ENCODE results near the gene OLFML2B. TPM values are rescaled to one million over a fixed set of nuclear protein-coding genes. Genes with fewer than 3 reads are reported as not detected.

Gene OLFML2B
- total and polyA plus RNA-seq, 8 donors, result 0.19 to 12.5 (median 0.47) TPM

- intact Hi-C loops (cut with DNase I), result no loop called here
- WGBS, 2 donors, result 81 to 90% methylated on average over 8 of the region's 8 CpGs
- Histone ChIP-seq H3K4me1 (no peaks in the 10 kb centered on the region), H3K27me3 (no peaks in the 10 kb centered on the region), H3K4me3 (no peak overlapping the region), H3K36me3 (peaks cover 0 to 9% (median 0%) of the 10 kb centered on the region in 3 donors), H3K9me3 (no peaks in the 10 kb centered on the region), H3K27ac (no peak overlapping the region)
- peak in 2 of 4 donors; percentile 31 to 44 for ATAC-seq
- FAIRE-seq, result no peak
- no peak for DNase-seq
- TF ChIP-seq CTCF (IDR thresholded peaks at IDR 0.05), result no peak
Measured at GRCh38 chr1:161962091-161962887, 61.4 kb downstream of the OLFML2B start.

- ATAC-seq, result no peak
Measured at GRCh38 chr1:161958425-161958824, 65.2 kb downstream of the OLFML2B start.

GRCh38 chr1:161956930-161957329 is 66.7 kb downstream of the OLFML2B start:
- H3K27me3 ChIP-seq, result no peaks in the 10 kb centered on the region
- TF ChIP-seq CTCF (IDR thresholded peaks at IDR 0.05), result no peak
- no peaks in the 10 kb centered on the region for H3K4me1 ChIP-seq
- DNase-seq (no peak), FAIRE-seq (no peak), ATAC-seq (no peak)
- H3K36me3 ChIP-seq, result peaks cover 0 to 9% (median 0%) of the 10 kb centered on the region in 3 donors
- H3K4me3 ChIP-seq, result no peak overlapping the region
- WGBS, 2 donors, result 84 to 88% methylated on average over 3 of the region's 3 CpGs
- no peak overlapping the region for H3K27ac ChIP-seq
- no peaks in the 10 kb centered on the region for H3K9me3 ChIP-seq
- intact Hi-C loops (cut with DNase I), result no loop called here

More at GRCh38 chr1:161958425-161958824, 65.2 kb downstream of the OLFML2B start:
- no peaks in the 10 kb centered on the region for H3K27me3 ChIP-seq
- H3K4me1 ChIP-seq, result no peaks in the 10 kb centered on the region
- FAIRE-seq, result no peak
- no peak overlapping the region for H3K4me3 ChIP-seq
- peaks cover 0 to 9% (median 0%) of the 10 kb centered on the region in 3 donors for H3K36me3 ChIP-seq
- WGBS, 2 donors, result 80 to 82% methylated on average over 7 of the region's 7 CpGs
- no peak overlapping the region for H3K27ac ChIP-seq
- DNase-seq, result no peak
- no peaks in the 10 kb centered on the region for H3K9me3 ChIP-seq
- intact Hi-C loops (cut with DNase I), result no loop called here
- TF ChIP-seq CTCF (IDR thresholded peaks at IDR 0.05), result no peak

- FAIRE-seq, result no peak
- Histone ChIP-seq H3K27ac (no peak overlapping the region), H3K4me3 (no peak overlapping the region), H3K36me3 (peaks cover 0 to 9% (median 0%) of the 10 kb centered on the region in 3 donors), H3K4me1 (no peaks in the 10 kb centered on the region), H3K27me3 (no peaks in the 10 kb centered on the region), H3K9me3 (no peaks in the 10 kb centered on the region)
- intact Hi-C loops (cut with DNase I), result no loop called here
- peak in 1 of 4 donors; percentile 44 for ATAC-seq
- no peak for DNase-seq
- TF ChIP-seq CTCF (IDR thresholded peaks at IDR 0.05), result no peak
- 91 to 95% methylated on average over 4 of the region's 4 CpGs for WGBS, 2 donors
Measured at GRCh38 chr1:161956097-161956496, 67.6 kb downstream of the OLFML2B start.

- H3K36me3 ChIP-seq, result peaks cover 0 to 9% (median 0%) of the 10 kb centered on the region in 3 donors
- 91 to 98% methylated on average over 2 of the region's 2 CpGs for WGBS, 2 donors
- no peaks in the 10 kb centered on the region for H3K27me3 ChIP-seq
- H3K27ac ChIP-seq, result no peak overlapping the region
- H3K4me1 ChIP-seq, result no peaks in the 10 kb centered on the region
- H3K4me3 ChIP-seq, result no peak overlapping the region
- DNase-seq (no peak), FAIRE-seq (no peak), ATAC-seq (no peak)
- TF ChIP-seq CTCF (IDR thresholded peaks at IDR 0.05), result no peak
- no peaks in the 10 kb centered on the region for H3K9me3 ChIP-seq
- intact Hi-C loops (cut with DNase I), result no loop called here
Measured at GRCh38 chr1:161955606-161956005, 68.1 kb downstream of the OLFML2B start.
